ENCODE data around the gene KCNK17.

The KCNK17 gene

DNA sequence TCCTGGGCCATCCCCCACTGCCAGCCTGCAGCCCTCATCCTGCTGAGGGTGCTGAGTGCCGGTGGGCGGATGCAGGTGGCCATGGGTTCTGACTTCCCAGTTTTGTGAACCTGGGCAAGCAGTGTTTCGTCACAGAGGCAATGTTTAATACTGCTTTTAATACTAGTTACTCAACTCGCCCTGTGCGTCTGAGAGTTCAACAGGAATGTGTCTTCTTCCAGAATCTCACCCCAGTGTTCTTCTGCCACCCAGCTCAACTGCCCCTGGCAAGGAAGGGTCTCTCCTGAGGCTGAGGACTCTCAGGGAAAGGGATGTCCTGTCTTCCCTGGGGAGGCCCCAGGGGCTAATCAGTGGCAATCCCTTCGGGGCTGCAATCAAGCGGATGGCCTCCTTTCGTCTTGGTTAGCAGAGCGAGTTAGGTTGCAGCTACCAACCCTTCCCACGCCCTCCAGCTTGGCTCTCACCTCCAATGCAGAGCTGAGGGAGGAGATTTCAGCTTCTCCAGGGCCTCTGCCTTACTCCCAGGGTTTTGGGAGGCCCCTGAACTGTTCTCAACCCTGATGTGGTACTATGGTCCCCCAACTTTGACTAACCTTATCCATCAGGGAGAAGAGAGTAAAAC is 6.3 kb upstream of the KCNK17 start:
- no peaks in the 10 kb centered on the region for H3K4me1 Mint-ChIP-seq
- H3K36me3 Mint-ChIP-seq (ENCODE audit: low read depth) = no peaks in the 10 kb centered on the region
- H3K27ac Mint-ChIP-seq = no peak overlapping the region
- TF ChIP-seq, protein P1, sequence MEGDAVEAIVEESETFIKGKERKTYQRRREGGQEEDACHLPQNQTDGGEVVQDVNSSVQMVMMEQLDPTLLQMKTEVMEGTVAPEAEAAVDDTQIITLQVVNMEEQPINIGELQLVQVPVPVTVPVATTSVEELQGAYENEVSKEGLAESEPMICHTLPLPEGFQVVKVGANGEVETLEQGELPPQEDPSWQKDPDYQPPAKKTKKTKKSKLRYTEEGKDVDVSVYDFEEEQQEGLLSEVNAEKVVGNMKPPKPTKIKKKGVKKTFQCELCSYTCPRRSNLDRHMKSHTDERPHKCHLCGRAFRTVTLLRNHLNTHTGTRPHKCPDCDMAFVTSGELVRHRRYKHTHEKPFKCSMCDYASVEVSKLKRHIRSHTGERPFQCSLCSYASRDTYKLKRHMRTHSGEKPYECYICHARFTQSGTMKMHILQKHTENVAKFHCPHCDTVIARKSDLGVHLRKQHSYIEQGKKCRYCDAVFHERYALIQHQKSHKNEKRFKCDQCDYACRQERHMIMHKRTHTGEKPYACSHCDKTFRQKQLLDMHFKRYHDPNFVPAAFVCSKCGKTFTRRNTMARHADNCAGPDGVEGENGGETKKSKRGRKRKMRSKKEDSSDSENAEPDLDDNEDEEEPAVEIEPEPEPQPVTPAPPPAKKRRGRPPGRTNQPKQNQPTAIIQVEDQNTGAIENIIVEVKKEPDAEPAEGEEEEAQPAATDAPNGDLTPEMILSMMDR (IDR thresholded peaks at IDR 0.05; ENCODE audit: unreplicated experiment in 3 of 3) = no peak
- H3K9me3 Mint-ChIP-seq = peaks cover 9% of the 10 kb centered on the region
- no peak overlapping the region for H3K4me3 Mint-ChIP-seq
- peaks cover 82% of the 10 kb centered on the region for H3K27me3 Mint-ChIP-seq (ENCODE audit: low read depth)

DNA sequence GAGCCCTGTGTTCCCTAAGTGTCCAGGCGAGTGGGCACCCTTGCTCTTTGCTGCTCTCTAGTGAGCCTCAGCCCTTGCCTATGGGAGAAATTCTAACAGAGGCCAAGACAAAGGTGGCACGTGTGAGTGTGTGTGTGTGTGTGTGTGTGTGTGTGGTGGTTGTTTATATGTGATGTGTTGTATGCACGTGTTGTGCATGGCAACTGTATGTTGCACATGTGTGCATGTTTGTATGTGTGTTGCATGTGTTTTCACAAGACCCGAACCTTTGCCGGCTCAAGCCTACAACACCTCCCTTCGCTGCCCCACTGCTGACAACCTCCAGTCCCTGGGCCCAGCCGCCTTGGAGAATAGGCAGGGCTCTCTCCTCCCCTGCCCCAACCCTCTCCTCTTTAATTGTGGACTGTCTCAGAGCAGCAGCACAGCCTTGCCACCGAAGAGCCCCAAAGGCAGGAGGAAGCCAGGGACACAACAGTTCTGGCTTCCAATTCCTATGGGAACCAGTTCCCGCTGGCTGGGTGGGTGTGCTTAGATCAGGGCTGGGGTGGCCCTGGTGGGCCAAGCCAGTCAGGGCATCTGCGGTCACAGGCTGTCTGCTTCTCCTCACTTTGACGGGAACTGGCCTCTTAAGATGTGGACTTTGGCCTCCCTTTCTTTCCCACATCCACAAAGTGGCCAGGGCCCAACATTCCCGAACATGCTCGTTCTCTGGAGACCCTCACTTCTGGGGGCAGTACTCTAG is 5.6 kb upstream of the KCNK17 start:
- Mint-ChIP-seq H3K36me3 (ENCODE audit: low read depth) (no peaks in the 10 kb centered on the region), H3K27ac (no peak overlapping the region), H3K9me3 (peaks cover 9% of the 10 kb centered on the region), H3K27me3 (ENCODE audit: low read depth) (peaks cover 83% of the 10 kb centered on the region), H3K4me1 (no peaks in the 10 kb centered on the region), H3K4me3 (no peak overlapping the region)
- TF ChIP-seq, protein P1 (IDR thresholded peaks at IDR 0.05; ENCODE audit: unreplicated experiment in 3 of 3) = no peak

DNA sequence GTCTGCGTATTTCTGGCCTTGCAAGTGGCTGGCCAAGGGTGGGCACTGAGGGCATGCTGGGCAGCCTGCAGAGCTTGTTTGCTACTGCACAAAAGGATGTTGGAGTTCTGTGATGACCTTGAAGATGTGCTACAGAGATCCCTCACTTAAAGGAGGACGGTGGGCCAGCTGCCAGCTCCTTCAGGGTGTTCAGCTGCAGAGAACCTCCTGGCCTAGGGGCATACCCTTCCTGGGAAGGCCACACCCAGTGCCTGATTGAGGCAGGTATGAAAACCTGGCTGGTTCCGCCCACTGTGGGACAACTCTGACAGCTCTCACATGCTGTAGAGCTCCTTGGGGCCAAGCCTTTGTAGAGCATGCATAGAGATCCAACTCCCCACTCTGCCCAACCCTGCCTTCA is 3.0 kb upstream of the KCNK17 start:
- H3K4me1 Mint-ChIP-seq = no peaks in the 10 kb centered on the region
- H3K27me3 Mint-ChIP-seq (ENCODE audit: low read depth) = peaks cover 87% of the 10 kb centered on the region
- H3K36me3 Mint-ChIP-seq (ENCODE audit: low read depth) = no peaks in the 10 kb centered on the region
- H3K9me3 Mint-ChIP-seq = peaks cover 9% of the 10 kb centered on the region
- no peak overlapping the region for H3K27ac Mint-ChIP-seq
- TF ChIP-seq, protein P1 (IDR thresholded peaks at IDR 0.05; ENCODE audit: unreplicated experiment in 3 of 3) = no peak
- H3K4me3 Mint-ChIP-seq = no peak overlapping the region

DNA sequence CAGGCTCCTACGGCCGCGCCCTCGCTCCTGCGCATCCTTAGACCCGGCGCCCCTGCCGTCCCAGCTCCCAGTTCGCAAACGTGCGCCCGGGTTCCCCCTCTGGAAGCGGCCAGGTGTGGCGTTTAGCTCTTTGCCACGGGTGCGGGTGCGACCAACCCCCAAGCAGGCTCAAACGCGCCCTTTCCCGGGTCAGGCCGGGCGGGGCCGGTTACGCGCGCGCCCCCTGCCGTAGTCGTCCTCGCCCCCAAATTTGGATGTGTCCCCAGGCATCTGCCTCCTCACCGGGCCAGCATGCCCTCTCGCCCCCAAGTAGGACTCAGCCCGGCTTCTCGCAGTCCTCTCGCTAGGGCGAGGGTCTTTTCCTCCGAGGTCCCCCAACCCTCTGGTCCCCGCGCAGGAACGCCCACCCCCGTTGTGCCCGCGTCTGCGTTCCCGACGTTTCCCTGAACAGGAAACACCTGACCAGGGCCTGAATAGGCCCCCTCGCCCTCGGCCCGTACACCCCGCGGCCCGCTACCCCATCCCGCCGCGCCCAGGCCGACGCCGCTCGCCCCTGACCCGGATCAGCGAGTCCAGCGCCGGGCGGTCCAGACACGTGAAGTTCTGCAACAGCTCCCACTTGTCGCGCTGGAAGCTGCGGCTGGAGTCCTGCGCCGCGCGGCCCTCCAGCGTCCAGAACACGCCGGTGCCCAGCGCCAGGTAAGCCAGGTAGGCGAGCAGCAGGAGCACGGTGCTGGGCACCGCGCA is 520 bp downstream of the KCNK17 start:
- H3K36me3 Mint-ChIP-seq (ENCODE audit: low read depth) = no peaks in the 10 kb centered on the region
- peaks cover 9% of the 10 kb centered on the region for H3K9me3 Mint-ChIP-seq
- H3K27me3 Mint-ChIP-seq (ENCODE audit: low read depth) = peaks cover 98% of the 10 kb centered on the region
- H3K27ac Mint-ChIP-seq = no peak overlapping the region
- no peaks in the 10 kb centered on the region for H3K4me1 Mint-ChIP-seq
- peak overlapping the region in 1 of 3 experiments; percentile 71 for H3K4me3 Mint-ChIP-seq
- TF ChIP-seq, protein P1 (IDR thresholded peaks at IDR 0.05; ENCODE audit: unreplicated experiment in 3 of 3) = no peak

DNA sequence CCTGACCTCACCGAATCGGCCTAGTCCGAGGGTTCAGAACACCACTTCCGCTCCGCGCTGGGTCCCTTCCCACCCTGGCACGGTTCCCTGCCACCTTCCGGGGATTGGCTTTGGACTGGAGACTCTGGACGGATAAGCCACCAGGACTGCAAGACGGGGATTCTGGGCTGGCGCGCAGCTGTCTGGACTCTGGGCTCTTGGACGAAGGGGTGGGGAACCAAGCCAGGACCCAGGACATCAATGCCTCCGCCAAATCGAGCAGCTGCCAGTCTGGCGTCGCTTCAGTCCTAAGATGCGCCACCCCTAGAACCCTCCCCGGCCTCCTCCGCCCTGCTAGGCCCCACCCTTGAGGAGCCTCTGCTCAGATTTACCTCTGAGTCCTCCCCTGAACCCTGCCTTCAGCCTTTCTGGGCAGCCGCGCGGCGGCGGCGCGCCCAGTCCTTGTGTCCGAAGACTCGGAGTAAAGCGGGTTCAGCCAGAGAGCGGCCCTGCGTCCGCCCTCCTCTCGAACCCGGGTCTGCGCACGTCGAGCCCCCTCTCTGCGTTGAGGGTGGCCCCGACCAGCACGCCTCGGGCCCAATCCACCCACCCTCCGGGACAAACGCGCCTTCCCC is 1.2 kb downstream of the KCNK17 start:
- Mint-ChIP-seq H3K4me1 (no peaks in the 10 kb centered on the region), H3K4me3 (peak overlapping the region in 1 of 3 experiments; percentile 71), H3K9me3 (peaks cover 6% of the 10 kb centered on the region), H3K36me3 (ENCODE audit: low read depth) (no peaks in the 10 kb centered on the region), H3K27me3 (ENCODE audit: low read depth) (peaks cover 97% of the 10 kb centered on the region), H3K27ac (no peak overlapping the region)
- TF ChIP-seq, protein P1 (IDR thresholded peaks at IDR 0.05; ENCODE audit: unreplicated experiment in 3 of 3) = no peak

Data from nephron (organoid).